Measurements from ENCODE around the gene C11orf42.

Gene C11orf42

GRCh38 chr11:6232899-6233298, 27.5 kb downstream of the C11orf42 start:
- no peak overlapping the region for H3K27ac ChIP-seq
- no peak for DNase-seq (ENCODE audit: low spot score)
- H3K4me3 ChIP-seq = no peak overlapping the region
- TF ChIP-seq CTCF (IDR thresholded peaks at IDR 0.05) = no peak

GRCh38 chr11:6233984-6234386, 28.6 kb downstream of the C11orf42 start:
- peak overlapping the region; percentile 94 for H3K4me3 ChIP-seq
- no peak for TF ChIP-seq CTCF (IDR thresholded peaks at IDR 0.05)
- H3K27ac ChIP-seq = peak overlapping the region; percentile 82 to 91
- no peak for DNase-seq (ENCODE audit: low spot score)

- peak within 1 kb of the TSS; percentile 82 to 92 for H3K27ac ChIP-seq
- TF ChIP-seq CTCF (IDR thresholded peaks at IDR 0.05) = no peak
- H3K4me3 ChIP-seq = peak within 1 kb of the TSS; percentile 94
- DNase-seq (ENCODE audit: low spot score) = peak; percentile 100
Measured at GRCh38 chr11:6234387-6235107, 29.2 kb downstream of the C11orf42 start, which contains the start of gene FHIP1B. Gene FHIP1B, minus strand, starts transcription at chr11:6234636. Its CDS starts 10,120 bp downstream, at chr11:6224516.

- H3K27ac ChIP-seq = no peak overlapping the region
- DNase-seq (ENCODE audit: low spot score) = no peak
- H3K4me3 ChIP-seq = no peak overlapping the region
- no peak for TF ChIP-seq CTCF (IDR thresholded peaks at IDR 0.05)
Measured at GRCh38 chr11:6237266-6237665, 31.9 kb downstream of the C11orf42 start.

- H3K4me3 ChIP-seq = no peak overlapping the region
- H3K27ac ChIP-seq = no peak overlapping the region
- no peak for TF ChIP-seq CTCF (IDR thresholded peaks at IDR 0.05)
- no peak for DNase-seq (ENCODE audit: low spot score)
Measured at GRCh38 chr11:6237761-6238302, 32.5 kb downstream of the C11orf42 start.

- no peak for DNase-seq (ENCODE audit: low spot score)
- no peak for TF ChIP-seq CTCF (IDR thresholded peaks at IDR 0.05)
- Histone ChIP-seq H3K4me3 (no peak within 1 kb of the TSS), H3K27ac (no peak within 1 kb of the TSS)
Measured at GRCh38 chr11:6238902-6239301, 33.5 kb downstream of the C11orf42 start, which contains the start of gene CNGA4. Gene CNGA4, plus strand, starts transcription at chr11:6239089. Its CDS starts 118 bp downstream, at chr11:6239207.

- no peak for DNase-seq (ENCODE audit: low spot score)
- Histone ChIP-seq H3K27ac (no peak overlapping the region), H3K4me3 (no peak overlapping the region)
- TF ChIP-seq CTCF (IDR thresholded peaks at IDR 0.05) = no peak
Measured at GRCh38 chr11:6240139-6240538, 34.8 kb downstream of the C11orf42 start.
